Measurements from ENCODE around the gene POU2F3. TPM values are rescaled to one million over a fixed set of nuclear protein-coding genes. Genes with fewer than 3 reads are reported as not detected.

Gene POU2F3
- total and polyA plus RNA-seq, 2 of the 8 experiments (the other 6 are each of a cell fraction or from before 2014, with no cell fraction given) = 1.0 to 2.1 TPM

DNA sequence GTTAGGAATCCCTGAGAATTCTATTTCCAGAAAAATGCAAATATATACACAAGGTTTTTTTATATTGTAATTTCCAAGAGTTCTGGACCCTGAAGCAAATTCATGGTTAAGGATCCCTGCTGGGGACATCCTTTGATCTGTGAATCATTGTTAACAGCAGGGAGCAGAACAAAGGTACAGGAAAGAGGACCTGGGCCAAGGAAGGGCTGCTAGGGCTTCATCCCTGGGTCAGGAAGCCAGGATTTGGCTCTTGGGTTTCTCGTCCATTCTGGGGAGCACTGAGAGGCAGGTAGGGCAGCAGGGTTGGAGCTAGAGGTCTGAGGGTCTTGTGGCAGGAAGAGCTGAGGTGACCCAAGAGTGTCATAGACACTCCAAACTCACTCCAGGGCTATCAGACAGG is 39.3 kb upstream of the POU2F3 start:
- H2AK5ac ChIP-seq (ENCODE audit: low read depth, low read length) = no peak overlapping the region
- no peak overlapping the region for H4K91ac ChIP-seq (replicated peaks; ENCODE audit: insufficient read length, low read length)
- no peak overlapping the region for H2AFZ ChIP-seq (ENCODE audit: low read length)
- FAIRE-seq (no peak), DNase-seq (ENCODE audit: low read depth in 1 of 2, low spot score in 2 of 2) (no peak)
- no peaks in the 10 kb centered on the region for H3K23me2 ChIP-seq (ENCODE audit: low read depth, low read length)
- H4K5ac ChIP-seq (ENCODE audit: insufficient read length, low read depth, low read length) = no peak overlapping the region
- no peak overlapping the region for H2BK5ac ChIP-seq (ENCODE audit: low read depth, low read length)
- H3K79me1 ChIP-seq (ENCODE audit: low read depth, low read length) = no peaks in the 10 kb centered on the region
- H3K4me2 ChIP-seq (ENCODE audit: insufficient read depth in 1 of 2, low read depth in 2 of 2, low read length in 2 of 2) = no peak overlapping the region
- no peak for TF ChIP-seq TBP (IDR thresholded peaks at IDR 0.05; ENCODE audit: low read depth, low read length)
- no peak for TF ChIP-seq RBBP5 (IDR thresholded peaks at IDR 0.05; ENCODE audit: borderline replicate concordance, low read depth, low read length)
- no peak for TF ChIP-seq PHF8 (conservative IDR thresholded peaks at IDR 0.05; ENCODE audit: low read depth, low read length)
- TF ChIP-seq NANOG (IDR thresholded peaks at IDR 0.05; ENCODE audit: insufficient read depth, low read depth, low read length, poor library complexity, severe bottlenecking) = no peak
- no peak for TF ChIP-seq KDM5A (IDR thresholded peaks at IDR 0.05; ENCODE audit: low read length)
- no peak for TF ChIP-seq POLR2A (IDR thresholded peaks at IDR 0.05; ENCODE audit: control extremely low read depth in 1 of 2, low read depth in 2 of 2, low read length in 2 of 2)
- TF ChIP-seq, protein P1, sequence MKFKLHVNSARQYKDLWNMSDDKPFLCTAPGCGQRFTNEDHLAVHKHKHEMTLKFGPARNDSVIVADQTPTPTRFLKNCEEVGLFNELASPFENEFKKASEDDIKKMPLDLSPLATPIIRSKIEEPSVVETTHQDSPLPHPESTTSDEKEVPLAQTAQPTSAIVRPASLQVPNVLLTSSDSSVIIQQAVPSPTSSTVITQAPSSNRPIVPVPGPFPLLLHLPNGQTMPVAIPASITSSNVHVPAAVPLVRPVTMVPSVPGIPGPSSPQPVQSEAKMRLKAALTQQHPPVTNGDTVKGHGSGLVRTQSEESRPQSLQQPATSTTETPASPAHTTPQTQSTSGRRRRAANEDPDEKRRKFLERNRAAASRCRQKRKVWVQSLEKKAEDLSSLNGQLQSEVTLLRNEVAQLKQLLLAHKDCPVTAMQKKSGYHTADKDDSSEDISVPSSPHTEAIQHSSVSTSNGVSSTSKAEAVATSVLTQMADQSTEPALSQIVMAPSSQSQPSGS (IDR thresholded peaks at IDR 0.05; ENCODE audit: low read length) = no peak
- TF ChIP-seq SP1 (IDR thresholded peaks at IDR 0.05; ENCODE audit: low read depth, low read length) = no peak
- TF ChIP-seq SIX5 (IDR thresholded peaks at IDR 0.05; ENCODE audit: low read depth, low read length) = no peak
- no peak for TF ChIP-seq SUZ12 (IDR thresholded peaks at IDR 0.05; ENCODE audit: low read length)
- TF ChIP-seq, protein P2, sequence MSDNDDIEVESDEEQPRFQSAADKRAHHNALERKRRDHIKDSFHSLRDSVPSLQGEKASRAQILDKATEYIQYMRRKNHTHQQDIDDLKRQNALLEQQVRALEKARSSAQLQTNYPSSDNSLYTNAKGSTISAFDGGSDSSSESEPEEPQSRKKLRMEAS (IDR thresholded peaks at IDR 0.05) = no peak
- no peak for TF ChIP-seq CHD1 (IDR thresholded peaks at IDR 0.05; ENCODE audit: low read depth, low read length)
- H3K36me3 ChIP-seq (ENCODE audit: control insufficient read depth in 2 of 4, insufficient read depth in 4 of 4, low read length in 3 of 4) = no peaks in the 10 kb centered on the region
- no peak overlapping the region for H3K23ac ChIP-seq (ENCODE audit: insufficient read length)
- no peak overlapping the region for H3K27ac ChIP-seq (ENCODE audit: low read depth, low read length)
- WGBS, 2 experiments (ENCODE audit: extremely low coverage in 1 of 2, insufficient coverage in 1 of 2, insufficient read length in 1 of 2, insufficient replicate concordance in 2 of 2, low coverage in 1 of 2, low lambda C conversion rate in 2 of 2, missing lambda C conversion rate in 1 of 2) = 77% methylated on average over 1 of the region's 1 CpG; no CpG with 5 or more reads in 1 of the 2 experiments
- no peak overlapping the region for H2BK20ac ChIP-seq (ENCODE audit: low read length)
- no peak overlapping the region for H2BK15ac ChIP-seq (ENCODE audit: low read length)
- H2BK120ac ChIP-seq (replicated peaks; ENCODE audit: low read depth, low read length) = no peak overlapping the region
- H3K27me3 ChIP-seq (replicated peaks in 1 of 4; ENCODE audit: control insufficient read depth in 3 of 4, extremely low read depth in 1 of 4, insufficient read depth in 3 of 4, low read length in 3 of 4) = peaks cover 3 to 50% (median 45%) of the 10 kb centered on the region in 4 experiments
- POLR2A ChIA-PET (ENCODE audit: partially characterized antibody) = no interaction called here
- no peak overlapping the region for H3K4me3 ChIP-seq (ENCODE audit: extremely low read depth in 1 of 4, insufficient read depth in 2 of 4, low read depth in 3 of 4, low read length in 4 of 4)
- H3K56ac ChIP-seq (replicated peaks; ENCODE audit: insufficient read length, low read depth, low read length) = no peak overlapping the region
- H2BK12ac ChIP-seq (ENCODE audit: low read depth, low read length) = no peak overlapping the region
- no peak overlapping the region for H4K8ac ChIP-seq (ENCODE audit: extremely low read depth, insufficient read depth, low read length)
- H3K14ac ChIP-seq (ENCODE audit: insufficient read length) = no peak overlapping the region
- H3K4me1 ChIP-seq (replicated peaks in 1 of 4; ENCODE audit: control insufficient read depth in 3 of 4, insufficient read depth in 4 of 4, low read length in 3 of 4) = peaks cover 4 to 28% (median 17%) of the 10 kb centered on the region in 4 experiments
- no peak overlapping the region for H3K4ac ChIP-seq (replicated peaks; ENCODE audit: insufficient read length, low read depth, low read length)
- no peaks in the 10 kb centered on the region for H3K9me3 ChIP-seq (ENCODE audit: insufficient read depth in 2 of 2, low read depth in 1 of 2, low read length in 1 of 2)
- no peak overlapping the region for H3K9ac ChIP-seq (replicated peaks in 1 of 4; ENCODE audit: extremely low read depth in 1 of 4, low read depth in 3 of 4, low read length in 3 of 4)
- H3K18ac ChIP-seq (ENCODE audit: extremely low read depth, low read length) = no peak overlapping the region
- no peaks in the 10 kb centered on the region for H4K20me1 ChIP-seq (replicated peaks in 1 of 2; ENCODE audit: control insufficient read depth in 1 of 2, insufficient read depth in 2 of 2, low read length in 2 of 2)
- CTCF ChIA-PET (ENCODE audit: partially characterized antibody) = no interaction called here
- H3K79me2 ChIP-seq (ENCODE audit: control insufficient read depth in 1 of 2, insufficient read depth in 2 of 2, low read length in 2 of 2) = no peaks in the 10 kb centered on the region
